ENCODE data around the gene RALY.
"Not testable (repeated sequence)": the region's sequence is repeated elsewhere in the genome, so short reads cannot be mapped to it uniquely, and the experiment has no call there.

RALY gene

GRCh38 chr20:34018166-34018565 lies 24.5 kb downstream of the RALY start:
- no peak for FAIRE-seq

- FAIRE-seq, result no peak
These were observed 28.6 kb downstream of the RALY start for GRCh38 chr20:34022151-34022838.

GRCh38 chr20:34022839-34023234 lies 29.1 kb downstream of the RALY start:
- FAIRE-seq, result no peak

- FAIRE-seq, result no peak
These were observed 30.4 kb downstream of the RALY start for GRCh38 chr20:34023937-34024722.

GRCh38 chr20:34024723-34025351 lies 31.1 kb downstream of the RALY start:
- no peak for FAIRE-seq

- FAIRE-seq, result not testable (repeated sequence)
These were observed 34.3 kb downstream of the RALY start for GRCh38 chr20:34028013-34028412.

GRCh38 chr20:34029415-34029814 lies 35.7 kb downstream of the RALY start:
- FAIRE-seq, result no peak

GRCh38 chr20:34030456-34030855 lies 36.7 kb downstream of the RALY start:
- no peak for FAIRE-seq

GRCh38 chr20:34033903-34034302 lies 40.2 kb downstream of the RALY start:
- no peak for FAIRE-seq

GRCh38 chr20:34037121-34037520 lies 43.4 kb downstream of the RALY start:
- no peak for FAIRE-seq

- FAIRE-seq, result no peak
These were observed 44.1 kb downstream of the RALY start for GRCh38 chr20:34037767-34038166.

GRCh38 chr20:34040300-34040995 lies 46.7 kb downstream of the RALY start:
- FAIRE-seq, result no peak

- FAIRE-seq, result no peak
These were observed 47.5 kb downstream of the RALY start for GRCh38 chr20:34041226-34041625.

- FAIRE-seq, result no peak
These were observed 48.6 kb downstream of the RALY start for GRCh38 chr20:34042262-34042661.

- no peak for FAIRE-seq
These were observed 49.3 kb downstream of the RALY start for GRCh38 chr20:34043025-34043424.

GRCh38 chr20:34045294-34045693 lies 51.6 kb downstream of the RALY start:
- no peak for FAIRE-seq

- no peak for FAIRE-seq
These were observed 52.4 kb downstream of the RALY start for GRCh38 chr20:34045930-34046725.

GRCh38 chr20:34047010-34047687 lies 53.4 kb downstream of the RALY start:
- FAIRE-seq, result no peak

- FAIRE-seq, result no peak
These were observed 54.2 kb downstream of the RALY start for GRCh38 chr20:34047917-34048316.

- no peak for FAIRE-seq
These were observed 55.7 kb downstream of the RALY start for GRCh38 chr20:34049389-34049788.

GRCh38 chr20:34049897-34050695 lies 56.4 kb downstream of the RALY start:
- no peak for FAIRE-seq

Measured in A204.1 (cell line).